ENCODE data around the gene MUTYH.

- TF ChIP-seq CTCF (IDR thresholded peaks at IDR 0.05) (no peak), POLR2A (IDR thresholded peaks at IDR 0.05) (no peak)
These were observed 4.3 kb downstream of the MUTYH start for GRCh38 chr1:45335855-45336324.
